Small intestine (tissue), 7 donors: ENCODE data around the gene GMPPB. TPM values are rescaled to one million over a fixed set of nuclear protein-coding genes. Genes with fewer than 3 reads are reported as not detected.

Source experiments
- DNase-seq, 2 donors: peaks; one replicate each; pipeline versions ENCODE4 v3.0.0 to v3.0.0-alpha.2; 2013
- FAIRE-seq: peaks from 2 replicates; lab custom pipeline; 2012; peaks lifted over from hg19 to GRCh38; lab: Jason Lieb, UNC
- H3K27ac ChIP-seq, 3 donors: one replicate each; pipeline ENCODE4 v1.5.1; 2013; ENCODE audit warnings: low read length in 2 of 3, mild to moderate bottlenecking in 2 of 3, control low read depth in 1 of 3, inconsistent platforms in 1 of 3, low read depth in 1 of 3, moderate library complexity in 1 of 3
- H3K27me3 ChIP-seq, 3 donors: one replicate each; pipeline ENCODE4 v1.6.1; 2013; ENCODE audit warnings: low read length in 3 of 3, inconsistent platforms in 1 of 3; ENCODE audit not compliant: control insufficient read depth in 3 of 3, insufficient read depth in 3 of 3
- H3K36me3 ChIP-seq, 3 donors: one replicate each; pipeline ENCODE4 v1.6.1; 2013; ENCODE audit warnings: low read length in 3 of 3, inconsistent platforms in 1 of 3, low read depth in 1 of 3, mild to moderate bottlenecking in 1 of 3, moderate library complexity in 1 of 3; ENCODE audit not compliant: control insufficient read depth in 3 of 3, insufficient read depth in 2 of 3
- H3K4me1 ChIP-seq, 3 donors: one replicate each; pipeline ENCODE4 v1.6.1; 2013; ENCODE audit warnings: low read length in 2 of 3, inconsistent platforms in 1 of 3, low read depth in 1 of 3, mild to moderate bottlenecking in 1 of 3, moderate library complexity in 1 of 3; ENCODE audit not compliant: control insufficient read depth in 3 of 3, insufficient read depth in 2 of 3
- H3K4me3 ChIP-seq, 3 donors: one replicate each; pipeline ENCODE4 v1.5.1; 2013; ENCODE audit warnings: low read length in 3 of 3, control low read depth in 1 of 3, inconsistent platforms in 1 of 3, low read depth in 1 of 3, mild to moderate bottlenecking in 1 of 3, moderate library complexity in 1 of 3
- H3K9me3 ChIP-seq, 2 donors: one replicate each; pipeline ENCODE4 v1.6.1; 2013; ENCODE audit warnings: low read depth in 1 of 2, low read length in 1 of 2; ENCODE audit not compliant: control insufficient read depth in 2 of 2, insufficient read depth in 1 of 2
- WGBS, 3 donors: extraction: QIAGEN DNeasy Blood & Tissue Kit; methylation state at CpG; one replicate each; pipeline ENCODE4 v1.1.7; 2013; 5-methylcytosine and 5-hydroxymethylcytosine counted together
- polyA plus RNA-seq, 4 donors: library from polyadenylated mRNA; stranded (reverse) in 3 of 4; unstranded in 1 of 4; fragments of 200-250 nt in 3 of 4; fragments of 120-200 nt in 1 of 4; gene quantifications; one replicate each; pipeline versions ENCODE4 v1.2.1 to v1.2.3, GENCODE V29; 2013
- donor health status: healthy with polysubstance abuse.
- donor health status: control.
- donor health status: control.
- donor health status: Bipolar disorder and iron deficiency.
- donor health status: healthy.

GMPPB gene
- polyA plus RNA-seq, 4 donors = 18.1 to 47.1 (median 21.2) TPM

DNA sequence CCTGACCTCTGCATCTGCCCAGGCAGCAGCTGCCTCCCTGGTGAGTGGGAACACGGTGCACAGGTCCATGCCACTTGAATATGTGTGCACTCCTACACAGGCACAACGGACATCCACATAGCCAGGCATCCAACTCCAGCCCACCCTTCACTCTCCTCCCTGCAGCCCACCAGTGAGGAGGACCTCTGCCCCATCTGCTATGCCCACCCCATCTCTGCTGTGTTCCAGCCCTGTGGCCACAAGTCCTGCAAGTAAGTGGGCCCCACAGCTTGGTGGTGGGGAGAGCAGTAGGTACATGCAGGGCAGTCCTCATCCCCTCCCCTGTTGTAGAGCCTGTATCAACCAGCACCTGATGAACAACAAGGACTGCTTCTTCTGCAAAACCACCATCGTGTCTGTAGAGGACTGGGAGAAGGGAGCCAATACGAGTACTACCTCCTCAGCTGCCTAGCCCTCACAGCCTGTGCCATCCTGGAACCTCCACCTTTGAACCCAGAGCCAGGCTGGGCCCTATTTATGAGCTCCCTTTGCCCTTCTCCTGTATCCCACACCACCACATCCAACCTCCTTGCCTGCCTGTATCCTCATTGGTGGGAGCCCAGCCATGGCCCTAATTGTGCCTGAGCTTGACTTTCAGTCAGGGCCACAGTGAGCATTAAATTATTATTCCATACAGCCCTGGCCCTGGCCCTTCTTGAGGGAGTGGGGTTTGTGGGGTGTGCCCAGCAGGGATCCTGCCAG, 2.7 kb downstream of the GMPPB start:
- Histone ChIP-seq H3K4me1 (peaks cover 0 to 34% (median 0%) of the 10 kb centered on the region in 3 donors), H3K27me3 (no peaks in the 10 kb centered on the region), H3K4me3 (no peak overlapping the region), H3K27ac (no peak overlapping the region), H3K9me3 (no peaks in the 10 kb centered on the region), H3K36me3 (peaks cover 0 to 68% (median 0%) of the 10 kb centered on the region in 3 donors)
- peak in 1 of 2 donors; percentile 43 for DNase-seq
- FAIRE-seq = no peak
- WGBS, 3 donors = 42 to 67% (median 51%) methylated on average over 4 of the region's 4 CpGs

DNA sequence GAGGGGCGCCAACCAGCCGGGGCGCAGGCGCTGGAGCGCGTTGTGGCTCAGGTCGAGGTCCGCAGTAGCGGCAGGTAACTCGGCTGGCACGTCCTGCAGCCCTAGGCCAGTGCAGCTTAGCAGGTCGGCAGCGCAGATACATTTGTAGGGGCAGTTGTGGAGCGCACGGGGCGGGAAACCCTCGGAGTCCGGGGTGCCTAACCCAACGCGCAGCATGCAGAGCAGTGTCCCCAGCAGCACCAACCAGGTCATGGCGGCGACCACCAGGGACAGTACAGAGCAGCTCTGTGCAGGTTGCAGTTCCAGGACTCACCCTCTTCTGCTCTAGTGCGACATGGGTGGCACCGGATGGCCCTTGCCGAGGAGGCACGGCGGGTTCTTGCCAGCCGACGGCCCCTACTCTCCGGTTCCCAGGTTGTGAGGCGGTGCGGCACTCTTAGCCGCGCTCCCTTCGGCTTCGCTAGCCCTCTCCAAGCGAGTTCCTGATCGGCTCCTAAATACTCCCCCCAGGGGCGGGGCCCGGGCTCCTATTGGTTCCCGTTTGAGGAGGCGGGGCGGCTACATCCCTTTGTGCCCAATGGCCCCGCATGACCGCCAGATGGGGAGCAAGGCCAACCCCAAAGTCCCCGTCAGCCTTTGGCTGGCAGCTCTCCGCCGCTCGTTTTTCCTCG, 4.4 kb downstream of the GMPPB start, which contains the start of gene AMIGO3:
AMIGO3 (minus strand) TSS at position 471 of the 671 bp plus-strand sequence; CDS start at position 252, 219 bp downstream.
- peak; percentile 95 to 96 for DNase-seq
- Histone ChIP-seq H3K9me3 (no peaks in the 10 kb centered on the region), H3K36me3 (peaks cover 0 to 73% (median 0%) of the 10 kb centered on the region in 3 donors), H3K27me3 (no peaks in the 10 kb centered on the region), H3K4me3 (peak within 1 kb of the TSS in 2 of 3 donors; percentile 42 to 47), H3K4me1 (peaks cover 0 to 24% (median 0%) of the 10 kb centered on the region in 3 donors), H3K27ac (peak within 1 kb of the TSS in 2 of 3 donors; percentile 48 to 77)
- FAIRE-seq = no peak
- 0 to 2% (median 1%) methylated on average over 47 to 50 of the region's 50 CpGs for WGBS, 3 donors

DNA sequence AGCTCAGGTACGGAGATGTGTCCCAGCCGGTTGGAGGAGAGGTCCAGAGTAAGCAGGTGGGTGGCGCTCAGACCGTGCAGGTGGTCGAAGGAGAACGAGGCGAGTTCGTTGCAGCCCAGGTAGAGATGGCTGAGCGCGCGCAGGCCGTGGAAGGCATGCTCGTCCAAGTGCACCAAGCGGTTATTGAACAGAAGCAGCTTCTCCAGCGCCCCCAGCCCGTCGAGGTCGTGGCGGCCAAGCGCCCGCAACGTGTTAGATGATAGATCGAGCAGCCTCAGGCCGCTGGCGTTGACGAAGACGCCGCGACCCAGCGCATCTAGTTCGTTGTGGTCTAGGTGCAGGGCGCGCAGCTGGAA, 4.9 kb downstream of the GMPPB start:
- Histone ChIP-seq H3K4me1 (peaks cover 0 to 23% (median 0%) of the 10 kb centered on the region in 3 donors), H3K27ac (peak overlapping the region in 1 of 3 donors; percentile 77), H3K27me3 (no peaks in the 10 kb centered on the region), H3K4me3 (peak overlapping the region in 2 of 3 donors; percentile 42 to 47), H3K9me3 (no peaks in the 10 kb centered on the region), H3K36me3 (peaks cover 0 to 78% (median 0%) of the 10 kb centered on the region in 3 donors)
- WGBS, 3 donors = 5 to 10% (median 7%) methylated on average over 33 of the region's 33 CpGs
- DNase-seq (no peak), FAIRE-seq (no peak)

DNA sequence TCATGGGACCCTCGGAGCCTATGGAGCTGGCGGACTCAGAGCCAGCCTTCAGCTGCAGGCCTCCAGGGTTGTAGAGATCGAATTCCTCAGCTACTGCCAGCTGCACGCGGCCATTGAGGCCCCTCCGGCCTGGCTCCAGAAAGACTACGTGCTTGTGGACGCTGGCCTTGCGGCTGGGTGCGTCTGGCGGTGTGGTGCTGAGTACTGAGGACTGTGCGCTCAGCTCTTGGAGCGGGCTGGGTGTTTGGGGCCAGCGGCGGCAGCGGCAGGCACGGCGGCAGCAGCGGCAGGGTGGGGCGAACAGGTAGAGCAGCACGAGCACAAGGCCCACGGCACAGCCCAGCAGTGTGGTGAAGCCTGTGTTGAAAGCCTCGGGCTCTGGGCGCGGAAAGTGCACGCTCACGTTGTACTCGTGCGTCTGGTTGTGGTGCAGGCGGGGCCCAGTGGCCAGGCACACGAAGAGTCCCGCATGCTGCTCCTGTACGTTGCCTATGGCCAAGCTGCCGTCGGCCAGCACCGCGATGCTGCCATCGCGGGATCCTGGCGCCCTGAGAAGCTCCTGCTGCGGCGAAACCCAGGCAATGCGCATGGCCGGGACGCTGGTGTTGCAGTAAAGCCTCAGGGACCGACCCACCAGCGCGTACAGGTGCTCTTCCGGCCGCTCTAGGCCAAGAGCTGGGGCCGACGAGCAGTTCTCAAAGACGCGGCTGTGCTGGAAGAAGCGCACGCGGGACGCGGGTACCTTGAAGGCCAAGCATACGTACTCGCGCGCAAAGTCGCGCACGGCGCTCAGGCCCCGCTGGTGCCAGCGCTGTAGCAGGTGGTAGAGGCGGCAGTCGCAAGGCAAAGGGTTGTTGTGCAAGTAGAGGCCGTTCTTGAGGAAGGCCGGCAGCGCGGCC, 5.5 kb downstream of the GMPPB start:
- DNase-seq = no peak
- H3K4me1 ChIP-seq = peaks cover 0 to 23% (median 0%) of the 10 kb centered on the region in 3 donors
- peak overlapping the region in 1 of 3 donors; percentile 47 for H3K4me3 ChIP-seq
- H3K27ac ChIP-seq = no peak overlapping the region
- H3K36me3 ChIP-seq = peaks cover 0 to 84% (median 0%) of the 10 kb centered on the region in 3 donors
- no peaks in the 10 kb centered on the region for H3K9me3 ChIP-seq
- FAIRE-seq = no peak
- no peaks in the 10 kb centered on the region for H3K27me3 ChIP-seq
- 63 to 80% (median 68%) methylated on average over 73 to 75 of the region's 75 CpGs for WGBS, 3 donors

DNA sequence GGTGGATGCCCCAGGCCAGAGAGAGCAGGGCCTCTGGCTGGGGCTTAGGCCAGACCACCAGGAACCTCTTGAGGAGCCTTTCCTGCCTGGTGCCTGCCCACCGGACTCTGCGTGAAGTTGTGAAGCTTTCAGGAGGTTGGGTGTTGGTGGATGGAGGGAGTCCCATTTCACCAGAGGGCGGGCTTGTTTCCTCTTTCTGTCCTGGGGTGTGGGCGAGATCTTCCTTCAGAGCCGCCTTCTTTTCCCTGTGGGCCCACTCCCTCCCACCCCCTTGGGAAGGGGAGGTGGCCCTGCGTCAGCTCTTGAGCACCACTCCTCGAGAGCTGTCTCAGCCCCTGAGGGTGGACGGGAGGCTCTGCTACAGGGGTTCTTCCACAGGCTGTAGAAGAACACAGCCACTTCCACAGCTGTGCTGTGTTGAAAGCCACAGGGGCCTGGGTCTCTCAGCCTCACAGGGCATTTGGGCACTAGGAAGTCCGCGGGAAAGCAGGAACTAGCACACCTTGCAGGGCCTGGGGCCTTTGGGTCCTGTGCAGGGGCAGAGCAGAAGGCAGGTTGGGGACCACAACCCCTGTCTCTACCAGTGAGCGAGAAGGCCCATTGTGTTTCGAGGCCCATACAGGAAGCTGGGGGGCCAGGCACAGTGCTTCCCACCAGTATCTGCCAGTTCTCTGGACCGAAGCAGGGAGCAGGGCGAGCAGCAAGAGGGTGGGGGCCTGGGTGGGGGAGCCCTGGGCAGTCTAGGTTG, 6.4 kb downstream of the GMPPB start:
- Histone ChIP-seq H3K36me3 (peaks cover 0 to 84% (median 0%) of the 10 kb centered on the region in 3 donors), H3K4me3 (no peak overlapping the region), H3K4me1 (peaks cover 0 to 18% (median 0%) of the 10 kb centered on the region in 3 donors), H3K27me3 (no peaks in the 10 kb centered on the region), H3K27ac (no peak overlapping the region), H3K9me3 (no peaks in the 10 kb centered on the region)
- FAIRE-seq = no peak
- no peak for DNase-seq
- WGBS, 3 donors = 89 to 94% (median 93%) methylated on average over 11 to 14 of the region's 14 CpGs

DNA sequence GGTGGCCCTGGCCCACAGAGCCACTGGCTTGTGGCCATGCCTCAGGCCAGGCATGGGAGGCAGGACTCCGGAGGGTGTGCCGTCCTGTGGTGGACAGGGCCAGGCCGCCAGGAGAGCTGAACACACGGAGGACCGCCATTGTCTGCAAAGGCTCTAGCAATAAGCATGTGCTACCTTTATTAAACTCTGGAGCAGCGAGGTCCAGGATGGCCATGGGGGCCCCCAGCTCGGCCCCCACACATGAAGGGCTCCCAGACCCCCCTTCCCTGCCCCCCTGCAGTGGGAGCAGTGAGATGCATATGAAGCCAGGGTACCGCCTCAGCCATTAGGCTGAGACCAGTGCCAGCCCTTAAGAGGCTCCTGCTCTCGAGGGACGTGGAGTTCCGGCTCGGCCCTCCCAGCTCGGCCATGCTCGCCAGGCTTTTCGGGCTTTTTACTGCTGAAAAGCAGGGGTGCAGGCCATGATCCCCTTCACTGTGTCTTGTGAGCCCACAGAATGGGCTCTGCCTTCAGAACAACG, 7.0 kb downstream of the GMPPB start:
- Histone ChIP-seq H3K36me3 (peaks cover 0 to 84% (median 0%) of the 10 kb centered on the region in 3 donors), H3K4me3 (no peak overlapping the region), H3K9me3 (no peaks in the 10 kb centered on the region), H3K4me1 (peaks cover 0 to 18% (median 0%) of the 10 kb centered on the region in 3 donors), H3K27me3 (no peaks in the 10 kb centered on the region), H3K27ac (no peak overlapping the region)
- DNase-seq (no peak), FAIRE-seq (no peak)
- WGBS, 3 donors = 89 to 96% (median 95%) methylated on average over 15 to 16 of the region's 16 CpGs

DNA sequence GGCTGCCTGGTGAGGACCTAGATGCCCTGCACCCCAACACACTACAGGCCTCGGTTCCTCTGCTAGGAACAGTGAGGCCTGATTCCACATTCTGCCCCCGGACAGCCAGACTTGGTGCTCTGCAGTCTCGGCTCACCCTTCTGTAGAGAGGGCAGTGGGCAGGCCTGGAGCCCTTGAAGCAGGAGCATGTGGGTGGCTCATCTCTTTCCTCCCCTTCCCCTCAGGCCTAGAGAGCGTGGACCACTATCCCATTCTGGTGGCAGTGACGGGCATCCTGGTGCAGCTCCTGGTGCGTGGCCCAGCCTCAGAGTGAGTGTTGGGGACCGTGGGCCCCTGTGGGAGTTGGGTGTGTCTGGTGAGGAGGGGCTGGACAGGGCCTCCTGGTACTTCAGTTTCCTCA, 7.6 kb downstream of the GMPPB start:
- Histone ChIP-seq H3K27me3 (no peaks in the 10 kb centered on the region), H3K9me3 (no peaks in the 10 kb centered on the region), H3K36me3 (peaks cover 0 to 84% (median 0%) of the 10 kb centered on the region in 3 donors), H3K27ac (no peak overlapping the region), H3K4me3 (no peak overlapping the region), H3K4me1 (peaks cover 0 to 18% (median 0%) of the 10 kb centered on the region in 3 donors)
- WGBS, 3 donors = 92 to 95% (median 93%) methylated on average over 4 to 7 of the region's 7 CpGs
- no peak for FAIRE-seq
- no peak for DNase-seq
